GM21360 (cell line): ENCODE results near the gene C9orf57.
"Not testable (repeated sequence)": the region's sequence is repeated elsewhere in the genome, so short reads cannot be mapped to it uniquely, and the experiment has no call there.

Source experiments
- ATAC-seq: cut with Tn5 transposase; IDR thresholded peaks from one replicate; pipeline ENCODE4 v1.9.1; 2021; ENCODE audit warnings: mild to moderate bottlenecking, moderate library complexity; ENCODE audit not compliant: unreplicated experiment

The C9orf57 gene

GRCh38 chr9:72025906-72026305, 34.5 kb downstream of the C9orf57 start:
- ATAC-seq, result no peak

GRCh38 chr9:72023596-72023995, 36.8 kb downstream of the C9orf57 start:
- no peak for ATAC-seq

GRCh38 chr9:72022841-72023240, 37.6 kb downstream of the C9orf57 start:
- ATAC-seq, result no peak

GRCh38 chr9:72013292-72013760, 47.1 kb downstream of the C9orf57 start:
- ATAC-seq, result no peak

- ATAC-seq, result no peak
Observed at GRCh38 chr9:72012646-72013045, 47.8 kb downstream of the C9orf57 start.

- not testable (repeated sequence) for ATAC-seq
Observed at GRCh38 chr9:72007726-72008125, 52.7 kb downstream of the C9orf57 start.

GRCh38 chr9:72006501-72006900, 53.9 kb downstream of the C9orf57 start:
- no peak for ATAC-seq

- ATAC-seq, result no peak
Observed at GRCh38 chr9:72005451-72005850, 55.0 kb downstream of the C9orf57 start.
